ENCODE data around the gene TF.

TF gene

DNA sequence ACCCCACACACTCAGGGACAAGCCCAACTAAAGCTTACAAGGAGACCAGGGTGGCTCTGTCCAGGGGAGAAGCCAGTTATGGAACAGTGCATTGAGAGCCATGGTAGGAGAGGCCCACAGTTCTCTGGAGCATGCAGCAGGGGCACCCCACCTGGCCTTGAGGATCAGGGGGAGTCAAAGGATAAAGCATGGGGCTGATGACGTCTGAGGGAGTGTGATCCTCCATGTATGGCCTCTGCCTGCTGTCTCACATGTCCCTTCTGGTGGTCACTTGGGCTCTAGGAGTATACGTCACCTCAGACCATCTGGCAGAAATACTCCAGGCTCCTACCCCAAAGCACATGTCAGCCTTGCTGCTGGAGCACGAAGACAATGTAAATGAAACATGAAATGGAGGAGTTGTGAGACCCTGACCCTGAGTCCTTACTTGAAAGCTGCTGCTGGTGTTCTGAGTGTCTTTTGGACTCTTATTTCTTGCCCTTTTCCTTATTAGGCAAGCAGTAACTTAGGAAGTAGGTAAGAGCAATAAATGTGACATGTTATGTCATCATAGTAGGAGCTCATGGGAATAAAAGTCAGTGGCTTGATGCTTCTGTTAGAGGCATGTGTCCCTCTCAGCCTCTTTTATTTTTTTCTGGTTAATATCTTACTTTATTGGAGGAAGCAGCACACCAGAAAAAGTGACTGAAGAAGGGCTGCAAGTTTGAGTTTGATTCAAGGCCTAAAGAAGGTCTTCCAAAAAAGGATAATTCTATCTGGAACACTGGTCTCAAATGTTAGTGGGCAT lies 74.9 kb downstream of the TF start:
- no peak for DNase-seq

GRCh38 chr3:133821767-133822638 lies 75.8 kb downstream of the TF start:
- peak; percentile 58 to 61 for DNase-seq

- DNase-seq = no peak
Measured at GRCh38 chr3:133824961-133825485, 78.8 kb downstream of the TF start.

DNA sequence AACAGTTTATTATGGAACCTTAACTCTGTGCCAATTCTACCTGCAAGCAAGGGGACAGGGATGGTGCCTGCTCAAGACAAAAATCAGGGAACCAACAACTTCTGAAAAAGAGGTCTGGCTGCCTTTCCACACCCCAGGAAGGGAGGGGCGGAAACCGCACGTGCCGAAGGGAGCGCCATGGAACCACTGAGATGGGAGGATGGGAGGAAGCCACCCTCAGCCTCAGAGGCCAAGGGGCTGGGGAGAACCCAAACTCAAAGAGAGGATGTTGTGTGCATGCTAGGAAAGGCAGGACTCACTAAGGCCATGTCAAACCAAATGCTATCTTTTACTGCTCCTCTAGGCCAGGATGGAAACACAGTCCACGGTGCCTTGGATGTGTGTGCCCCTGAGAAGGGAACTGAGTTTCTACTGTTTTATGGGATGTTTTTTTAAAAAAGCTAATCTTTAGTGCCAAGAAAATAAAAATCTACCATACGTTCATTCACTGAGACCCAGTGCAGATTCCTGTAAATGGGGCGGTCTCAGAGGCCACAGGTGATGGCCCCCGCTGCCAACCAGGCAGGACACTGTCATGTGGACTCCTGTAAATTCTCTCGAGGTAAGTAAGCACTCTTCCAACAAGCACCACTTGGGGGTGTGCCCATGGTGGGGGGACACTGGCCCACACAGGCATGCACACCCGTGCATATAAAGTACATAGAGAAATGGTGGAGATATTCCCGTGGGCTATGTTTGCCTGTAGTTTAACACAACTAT lies 80.0 kb downstream of the TF start:
- DNase-seq = no peak

GRCh38 chr3:133827136-133827535 lies 80.9 kb downstream of the TF start:
- DNase-seq = no peak

GRCh38 chr3:133827684-133828083 lies 81.5 kb downstream of the TF start:
- no peak for DNase-seq

GRCh38 chr3:133828576-133829309 lies 82.5 kb downstream of the TF start:
- no peak for DNase-seq

GRCh38 chr3:133829310-133829707 lies 83.1 kb downstream of the TF start:
- DNase-seq = no peak

GRCh38 chr3:133830071-133830470 lies 83.9 kb downstream of the TF start:
- DNase-seq = no peak

GRCh38 chr3:133831966-133832801 lies 86.0 kb downstream of the TF start:
- DNase-seq = no peak

DNA sequence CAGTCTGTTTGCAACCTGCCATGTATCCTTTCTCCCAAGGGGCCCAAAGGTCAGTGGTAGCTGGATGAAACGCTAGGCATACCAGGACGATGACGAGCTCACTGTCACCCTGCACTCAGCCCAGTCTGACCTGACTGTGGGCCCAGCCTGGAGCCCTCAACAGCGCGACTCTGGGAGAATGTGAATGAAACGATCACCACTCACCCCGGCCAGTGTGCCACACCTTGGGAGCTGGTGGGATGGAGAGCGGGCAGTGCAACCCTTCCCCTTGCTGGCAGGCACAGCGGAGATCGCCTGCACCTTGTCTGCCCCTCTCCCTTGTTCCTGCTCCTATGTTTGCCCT lies 86.6 kb downstream of the TF start:
- no peak for DNase-seq

DNA sequence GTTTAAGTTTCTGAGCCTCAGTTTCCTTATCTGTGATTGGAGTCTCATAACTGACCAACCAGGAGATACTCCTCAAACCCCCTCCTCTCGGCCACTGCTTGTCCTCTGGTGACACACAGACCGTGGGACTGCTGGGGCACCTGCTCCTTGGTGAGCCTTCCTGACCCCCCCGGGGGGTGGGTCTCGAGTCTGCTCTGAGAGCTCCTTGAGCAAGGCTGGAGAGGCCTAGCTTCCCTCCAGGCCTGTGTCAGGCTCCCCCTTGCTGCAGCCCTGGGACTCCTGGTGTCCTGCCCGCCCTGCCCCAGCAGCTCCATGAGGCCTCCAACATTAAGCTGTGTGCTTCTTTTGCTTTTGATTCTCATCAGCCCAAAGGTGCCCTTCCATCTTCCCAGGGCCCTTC lies 87.1 kb downstream of the TF start:
- no peak for DNase-seq

GRCh38 chr3:133833880-133834620 lies 87.9 kb downstream of the TF start:
- no peak for DNase-seq

GRCh38 chr3:133834621-133835417 lies 88.6 kb downstream of the TF start:
- DNase-seq = no peak

DNA sequence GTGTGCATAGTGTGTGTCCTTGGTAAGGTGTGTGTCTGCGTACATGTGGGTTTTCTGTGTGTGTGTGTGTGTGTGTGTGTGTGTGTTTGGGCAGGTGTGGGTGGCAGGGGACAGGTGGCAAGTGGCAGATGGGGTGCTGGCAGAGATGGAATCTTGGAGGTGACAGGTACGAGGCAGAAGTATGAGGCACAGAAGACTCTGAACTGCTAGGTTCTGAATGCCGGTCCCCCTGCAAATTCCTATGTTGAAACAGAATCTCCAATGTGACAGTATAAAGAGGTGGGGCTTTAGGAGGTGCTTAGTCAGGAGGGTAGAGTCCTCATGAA lies 89.2 kb downstream of the TF start:
- DNase-seq = no peak

DNA sequence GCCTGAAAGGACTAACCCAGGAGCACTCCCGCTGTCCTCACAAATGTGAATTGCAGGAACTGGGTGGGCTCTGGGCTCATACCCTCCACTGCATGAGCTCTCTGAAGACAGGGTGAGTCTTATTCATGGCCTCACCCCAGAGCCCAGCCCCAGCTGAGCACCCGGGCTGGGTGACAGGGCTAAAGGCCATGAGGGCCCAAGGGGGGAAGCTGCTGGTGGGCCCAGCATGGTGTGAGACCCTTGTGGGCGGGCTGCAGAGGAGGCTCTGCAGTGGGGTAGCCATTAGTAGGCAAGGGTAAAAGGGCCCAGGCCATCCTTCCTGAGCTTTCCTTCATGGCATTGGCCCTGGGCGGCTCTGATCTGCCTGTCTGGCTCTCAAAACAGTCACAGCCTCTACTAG lies 89.8 kb downstream of the TF start:
- no peak for DNase-seq

DNA sequence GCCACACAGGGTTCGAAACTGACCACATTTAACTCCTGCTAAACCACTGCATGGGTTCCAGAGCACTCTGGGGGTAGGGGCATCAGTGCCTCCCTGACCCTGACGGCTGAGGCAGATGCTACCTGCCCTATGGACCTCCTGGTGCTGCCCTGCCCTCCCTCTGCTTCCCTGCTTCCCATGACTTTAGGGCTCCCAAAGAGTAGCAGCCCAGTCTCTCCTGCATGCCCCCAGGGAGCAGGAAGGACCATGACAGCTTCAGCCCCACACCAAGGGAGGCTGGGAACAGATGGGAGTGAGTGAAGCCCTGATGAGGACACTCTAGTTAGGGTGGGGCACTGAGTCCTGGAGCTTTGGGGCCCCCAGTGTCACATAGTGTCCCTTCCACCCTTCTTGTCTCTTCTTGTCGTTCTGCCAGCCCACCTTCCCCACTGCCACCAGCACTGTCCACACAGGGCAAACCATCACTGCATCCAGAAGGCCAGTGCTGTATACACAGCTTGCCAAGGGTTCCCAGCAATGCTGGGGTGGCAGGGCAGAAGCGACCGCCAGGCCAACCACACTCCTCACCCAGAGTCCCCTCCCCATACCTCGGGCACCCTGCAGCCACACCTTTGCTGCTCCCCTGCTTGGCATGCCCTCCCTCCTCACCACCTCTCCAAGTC lies 90.4 kb downstream of the TF start:
- no peak for DNase-seq

GRCh38 chr3:133837487-133838295 lies 91.5 kb downstream of the TF start:
- DNase-seq = no peak

GRCh38 chr3:133838296-133838789 lies 92.2 kb downstream of the TF start:
- DNase-seq = no peak

Data from SW 1271 (cell line).